HG03066 (cell line): ENCODE results near the gene ZNF8.
"Not testable (repeated sequence)": the region's sequence is repeated elsewhere in the genome, so short reads cannot be mapped to it uniquely, and the experiment has no call there.

Source experiments
- ATAC-seq: cut with Tn5 transposase; IDR thresholded peaks from one replicate; pipeline ENCODE4 v1.9.1; 2021; ENCODE audit warnings: low read depth; ENCODE audit not compliant: unreplicated experiment

ZNF8 gene

DNA sequence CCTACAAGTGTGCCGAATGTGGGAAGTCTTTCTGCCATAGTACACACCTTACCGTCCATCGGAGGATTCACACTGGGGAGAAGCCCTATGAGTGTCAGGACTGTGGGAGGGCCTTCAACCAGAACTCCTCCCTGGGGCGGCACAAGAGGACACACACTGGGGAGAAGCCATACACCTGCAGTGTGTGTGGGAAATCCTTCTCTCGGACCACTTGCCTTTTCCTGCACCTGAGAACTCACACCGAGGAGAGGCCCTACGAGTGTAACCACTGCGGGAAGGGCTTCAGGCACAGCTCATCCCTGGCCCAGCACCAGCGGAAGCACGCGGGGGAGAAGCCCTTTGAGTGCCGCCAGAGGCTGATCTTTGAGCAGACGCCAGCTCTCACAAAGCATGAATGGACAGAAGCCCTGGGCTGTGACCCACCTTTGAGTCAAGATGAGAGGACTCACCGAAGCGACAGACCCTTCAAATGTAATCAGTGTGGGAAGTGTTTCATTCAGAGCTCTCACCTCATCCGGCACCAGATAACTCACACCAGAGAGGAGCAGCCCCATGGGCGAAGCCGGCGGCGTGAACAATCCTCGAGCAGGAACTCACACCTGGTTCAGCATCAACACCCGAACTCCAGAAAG lies 16.1 kb downstream of the ZNF8 start:
- ATAC-seq, result no peak

DNA sequence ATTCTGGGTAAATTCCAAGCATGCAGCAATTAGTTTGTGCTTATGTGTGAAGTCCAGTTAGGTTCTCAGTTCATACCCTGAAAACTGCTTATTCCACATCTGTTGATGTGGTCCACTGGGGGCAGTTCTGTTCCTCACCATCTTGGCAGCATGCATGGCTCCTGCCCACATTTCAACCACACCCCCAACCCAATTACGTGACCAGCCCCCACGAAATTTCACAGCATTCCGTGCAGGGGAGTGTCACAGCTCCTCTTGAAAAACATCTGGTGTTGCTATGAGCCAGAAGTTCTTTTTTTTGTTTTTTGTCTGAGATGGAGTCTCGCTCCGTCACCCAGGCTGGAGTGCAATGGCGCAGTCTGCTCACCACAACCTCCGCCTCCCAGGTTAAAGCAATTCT lies 17.3 kb downstream of the ZNF8 start:
- ATAC-seq, result no peak

DNA sequence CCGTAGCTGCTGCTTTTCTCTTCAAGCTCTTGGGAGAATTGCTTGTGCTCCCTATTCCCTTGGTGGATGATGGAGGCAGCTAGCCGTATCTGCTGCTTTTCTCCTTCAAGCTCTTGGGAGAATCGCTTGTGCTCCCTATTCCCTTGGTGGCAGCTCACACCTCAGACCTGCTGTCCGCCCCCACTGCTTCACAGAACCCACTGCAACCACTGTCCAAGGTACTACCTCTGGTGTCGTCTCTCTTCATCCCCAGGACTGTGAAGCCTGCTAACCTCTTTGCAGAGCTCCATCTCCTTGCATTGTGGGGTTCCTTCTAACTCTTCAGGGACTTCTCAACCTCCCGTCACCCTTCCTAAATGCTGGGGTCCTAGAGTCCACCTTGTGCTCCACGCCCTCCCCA lies 21.9 kb downstream of the ZNF8 start:
- ATAC-seq, result no peak

DNA sequence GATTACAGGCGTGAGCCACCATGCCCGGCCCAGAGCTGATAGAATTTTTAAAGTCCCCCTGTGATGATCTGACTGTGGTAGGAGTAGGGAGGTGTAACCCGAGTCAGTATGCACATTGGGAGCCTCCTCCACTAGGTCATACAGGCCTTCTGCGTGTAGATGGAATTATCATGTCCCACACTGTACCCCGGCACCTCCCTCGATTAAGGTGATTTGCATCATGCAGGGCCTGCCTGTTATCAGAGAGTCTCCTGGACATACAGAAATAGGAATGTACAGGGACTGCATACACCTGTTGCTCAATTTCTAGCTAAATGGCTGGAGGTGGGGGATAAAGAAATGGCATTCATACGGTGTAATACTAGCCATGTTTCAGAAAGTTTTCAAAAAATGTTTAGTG lies 25.5 kb downstream of the ZNF8 start:
- no peak for ATAC-seq

DNA sequence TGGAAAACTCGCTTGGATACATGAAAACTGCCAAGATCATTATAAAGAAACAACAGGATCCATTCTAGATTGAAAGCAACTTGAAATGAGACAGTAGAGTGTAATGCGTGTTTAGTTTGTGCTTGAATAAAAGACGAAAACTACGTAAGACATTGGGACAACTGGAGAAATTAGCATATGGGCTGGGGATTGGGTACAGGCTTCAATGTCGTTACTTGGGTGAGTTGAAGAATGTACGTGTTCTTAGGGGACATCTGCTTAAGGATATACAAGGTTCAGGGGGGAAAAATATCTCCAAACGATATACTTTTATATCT lies 26.0 kb downstream of the ZNF8 start:
- ATAC-seq, result no peak

DNA sequence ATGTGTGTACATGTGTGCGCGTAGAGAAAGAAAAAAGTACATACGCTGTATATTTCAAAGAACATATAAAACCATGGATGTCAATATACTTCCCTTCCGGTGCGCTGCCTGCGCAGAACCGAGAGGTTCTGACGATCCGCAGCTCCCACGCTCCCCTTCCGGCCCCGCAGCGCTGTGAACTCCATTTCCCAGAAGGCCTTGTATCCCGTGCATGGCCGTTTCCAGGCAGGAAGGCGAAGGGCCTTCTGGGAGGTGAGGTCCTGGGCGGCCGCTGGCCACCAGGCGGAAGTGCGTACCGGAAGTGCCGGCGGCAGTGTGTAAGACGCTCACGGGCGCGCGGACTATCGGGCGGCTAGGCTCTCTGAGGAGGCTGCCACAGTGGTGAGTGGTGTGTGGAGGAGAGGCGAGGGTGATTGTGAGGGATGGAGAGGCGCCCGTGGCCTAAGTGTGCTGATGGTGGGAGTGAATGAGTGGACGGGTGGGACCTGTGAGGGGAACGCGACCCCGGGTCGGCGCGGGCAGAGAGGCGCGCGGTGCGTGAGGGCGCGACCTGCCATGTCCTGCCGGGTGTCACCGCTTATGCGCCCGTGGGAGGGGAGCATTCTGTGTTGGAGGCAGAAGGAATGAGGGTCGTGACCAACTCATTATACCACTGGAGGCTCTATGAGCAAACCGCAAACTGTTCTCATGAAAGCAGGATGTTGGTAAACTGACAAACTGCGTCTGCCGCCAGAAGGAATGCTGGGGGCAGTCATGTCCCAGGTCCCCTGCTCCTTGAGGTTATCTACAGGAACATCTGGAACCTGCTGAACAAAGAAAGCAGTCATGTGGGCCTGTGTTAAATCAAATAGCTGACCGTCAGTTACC lies 26.5 kb downstream of the ZNF8 start, which contains the start of gene ERVK3-1:
TSS of gene ERVK3-1 (plus strand) at position 313 of the 867 bp plus-strand sequence. CDS start 6,792 bp downstream, outside the sequence.
- ATAC-seq, result peak; percentile 95

DNA sequence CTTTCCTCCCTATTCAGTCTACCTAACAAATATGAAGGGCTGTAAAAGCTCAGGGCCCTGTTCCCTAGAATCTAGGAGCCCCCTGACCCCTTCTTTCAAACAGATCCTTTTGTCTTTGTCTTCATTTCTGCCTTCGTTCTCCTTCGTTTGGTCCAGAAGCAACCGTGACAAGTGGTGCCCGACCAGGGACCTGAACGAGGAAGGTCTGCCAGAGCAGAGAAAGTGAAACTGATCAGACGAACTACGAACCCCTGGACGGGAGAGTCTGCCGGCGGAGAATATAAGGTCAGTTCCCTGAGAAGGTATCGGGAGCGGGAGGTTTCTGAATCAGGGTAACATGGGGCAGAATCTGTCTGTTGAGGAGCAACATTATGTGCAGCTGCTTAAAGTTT lies 27.2 kb downstream of the ZNF8 start:
- ATAC-seq, result no peak

DNA sequence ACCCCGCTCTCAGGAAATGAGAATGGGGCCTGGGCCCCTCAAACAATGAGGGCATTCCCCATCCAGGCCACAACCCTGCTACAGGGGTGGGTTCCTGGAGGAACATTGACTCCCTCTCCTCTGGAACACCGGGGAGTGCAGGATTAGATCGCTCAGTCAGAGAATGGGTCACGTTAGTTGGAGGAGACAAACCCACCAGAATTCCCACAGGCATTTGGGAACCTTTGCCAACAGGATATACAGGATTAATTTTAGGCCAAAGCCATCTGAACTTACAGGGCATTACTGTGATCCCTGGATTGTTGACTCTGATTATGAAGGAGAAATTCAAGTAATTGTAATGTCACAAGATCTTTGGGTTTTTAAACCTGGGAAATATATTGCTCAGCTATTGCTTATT lies 29.0 kb downstream of the ZNF8 start:
- ATAC-seq, result no peak

DNA sequence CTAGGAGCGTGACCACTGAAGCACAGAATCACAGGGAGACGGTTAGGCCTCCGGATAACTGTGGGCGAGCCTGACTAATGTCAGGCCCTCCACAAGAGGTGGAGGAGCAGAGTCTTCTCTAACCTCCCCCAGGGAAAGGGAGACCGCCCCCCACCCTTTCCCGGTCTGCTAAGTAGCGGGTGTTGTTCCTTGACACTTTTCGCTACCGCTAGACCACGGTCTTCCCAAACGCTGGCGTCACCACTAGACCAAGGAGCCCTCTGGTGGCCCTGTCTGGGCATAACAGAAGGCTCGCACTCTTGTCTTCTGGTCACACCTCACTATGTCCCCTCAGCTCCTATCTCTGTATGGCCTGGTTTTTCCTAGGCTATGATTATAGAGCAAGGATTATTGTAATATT lies 31.9 kb downstream of the ZNF8 start:
- ATAC-seq, result not testable (repeated sequence)

DNA sequence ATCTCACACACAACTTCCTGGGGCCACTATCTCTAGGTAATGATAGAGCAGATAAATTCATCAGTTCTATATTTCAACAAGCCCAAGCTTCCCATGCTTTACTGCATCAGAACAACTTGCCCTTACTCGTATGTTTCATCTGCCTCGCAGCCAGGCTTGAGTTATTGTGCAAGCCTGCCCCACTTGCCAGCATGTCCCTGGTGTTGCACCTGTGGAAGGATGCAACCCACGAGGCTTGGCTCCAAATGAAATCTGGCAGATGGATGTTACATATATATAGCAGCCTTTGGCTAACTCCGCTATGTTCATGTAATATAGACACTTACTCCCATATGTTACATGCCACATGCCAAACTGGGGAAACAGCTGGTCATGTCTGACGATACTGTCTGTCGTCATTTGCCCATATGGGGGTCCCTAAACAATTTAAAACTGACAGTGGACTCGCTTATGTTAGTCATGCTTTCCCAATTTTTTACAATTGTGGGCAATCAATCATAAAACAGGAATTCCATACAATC lies 32.6 kb downstream of the ZNF8 start:
- ATAC-seq, result no peak

DNA sequence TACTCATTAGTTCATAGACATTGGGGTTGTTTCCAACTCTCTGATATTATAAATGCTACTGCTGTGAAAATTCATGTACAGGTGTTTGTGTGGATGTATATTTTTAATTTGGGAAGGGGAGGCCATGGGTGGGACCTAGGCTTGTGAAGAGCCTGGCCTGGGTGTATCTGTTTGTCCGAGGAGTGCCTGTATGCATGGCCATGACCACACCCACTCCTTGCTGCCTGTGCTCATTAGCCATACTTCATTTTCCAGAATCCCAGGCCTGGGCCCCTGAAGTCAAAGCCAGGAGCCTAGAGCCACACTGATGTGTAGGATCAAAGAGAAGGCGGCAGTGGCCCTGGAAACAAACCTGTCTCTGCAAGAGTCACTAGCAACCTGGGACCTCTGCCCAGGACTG lies 36.8 kb downstream of the ZNF8 start:
- ATAC-seq, result no peak

DNA sequence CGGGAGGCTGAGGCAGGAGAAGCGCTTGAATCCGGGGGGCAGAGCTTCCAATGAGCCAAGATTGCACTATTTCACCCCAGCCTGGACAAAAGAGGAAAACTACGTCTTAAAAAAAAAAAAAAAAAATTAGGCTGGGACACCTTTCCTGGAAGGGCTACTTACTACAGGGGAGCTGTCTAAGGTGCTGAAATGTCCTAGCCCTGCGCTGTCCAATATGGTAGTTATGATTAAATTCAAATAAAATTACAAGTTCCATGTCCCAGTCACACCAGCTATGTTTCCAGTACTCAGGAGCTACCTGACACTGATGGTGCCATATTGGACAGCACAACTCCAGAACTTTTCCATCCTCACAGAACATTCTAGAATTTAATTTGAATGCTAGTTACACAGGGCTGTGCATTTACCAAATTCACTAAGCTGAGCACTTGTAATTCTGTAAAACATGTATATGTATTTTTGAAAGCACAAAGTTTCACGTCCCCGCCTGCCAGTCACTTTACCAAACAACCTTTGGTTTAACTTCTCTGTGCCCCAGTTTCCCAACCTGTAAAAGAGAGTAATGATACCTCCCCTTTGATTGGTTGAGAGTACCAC lies 38.8 kb downstream of the ZNF8 start:
- ATAC-seq, result no peak

DNA sequence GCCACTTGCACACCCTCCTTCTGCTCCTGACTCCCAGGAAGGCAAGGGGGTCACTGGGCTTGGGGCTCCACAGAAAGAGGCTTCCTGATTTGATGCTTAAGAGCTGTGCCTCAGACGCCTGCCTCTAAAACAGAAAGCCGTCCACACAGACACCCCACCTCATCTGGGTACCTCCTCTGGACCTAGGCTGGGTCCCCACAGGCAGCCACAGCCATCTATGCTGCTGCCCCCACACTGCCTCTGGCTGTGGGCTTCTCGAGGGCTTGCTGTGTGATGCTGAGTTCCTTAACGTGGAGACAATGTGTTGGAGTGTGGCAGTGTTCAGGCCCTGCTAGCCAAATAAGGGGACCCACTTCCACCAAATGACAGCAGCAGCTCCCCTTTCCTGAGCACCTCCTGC lies 39.5 kb downstream of the ZNF8 start:
- no peak for ATAC-seq

DNA sequence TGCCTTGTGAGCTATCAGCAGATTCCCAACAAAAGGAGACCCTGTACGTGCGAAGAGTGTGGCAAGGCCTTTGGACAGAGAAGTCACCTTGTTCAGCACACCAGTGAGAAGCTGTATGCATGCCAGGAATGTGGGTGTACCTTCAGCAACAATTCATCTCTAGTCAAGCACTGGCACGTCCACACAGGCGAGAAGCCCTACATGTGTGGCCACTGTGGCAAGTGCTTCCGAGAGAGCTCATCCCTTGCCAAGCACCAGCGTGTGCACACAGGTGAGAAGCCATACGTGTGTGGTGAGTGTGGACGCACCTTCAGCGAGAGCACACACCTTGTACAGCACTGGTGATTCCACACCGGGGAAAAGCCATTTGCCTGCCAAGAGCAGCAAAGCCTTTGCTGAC lies 40.5 kb downstream of the ZNF8 start:
- ATAC-seq, result no peak

DNA sequence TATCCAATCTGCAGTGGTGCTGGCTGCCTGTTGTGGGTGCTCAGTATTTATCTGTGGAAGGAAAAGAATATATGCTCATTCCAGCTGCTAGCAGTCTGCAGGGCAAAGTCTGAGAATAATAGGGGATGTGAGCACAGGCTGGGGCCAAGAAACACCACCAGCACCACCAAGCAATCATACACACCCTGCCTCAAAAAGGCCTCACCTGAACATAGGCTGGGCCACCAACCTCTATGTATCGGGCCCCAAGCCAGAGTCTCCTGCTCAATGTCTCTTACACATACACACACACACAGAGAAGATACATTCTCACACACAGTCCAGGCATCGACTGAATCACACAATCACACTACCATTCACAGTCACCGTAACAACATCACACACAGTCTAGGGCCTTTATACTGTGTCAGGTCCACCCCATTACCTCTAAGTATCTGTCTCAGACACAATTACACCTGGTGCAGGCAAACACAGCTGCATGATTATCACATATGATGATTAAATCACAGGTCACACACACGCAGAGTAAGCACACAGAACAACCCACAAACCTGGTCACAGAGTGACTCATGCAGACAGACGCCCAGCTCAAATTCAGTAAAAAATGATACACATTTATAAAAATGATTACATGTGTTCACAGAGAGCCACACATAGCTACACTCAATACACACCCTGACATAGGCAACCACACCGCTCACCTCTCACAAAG lies 46.7 kb downstream of the ZNF8 start:
- no peak for ATAC-seq

DNA sequence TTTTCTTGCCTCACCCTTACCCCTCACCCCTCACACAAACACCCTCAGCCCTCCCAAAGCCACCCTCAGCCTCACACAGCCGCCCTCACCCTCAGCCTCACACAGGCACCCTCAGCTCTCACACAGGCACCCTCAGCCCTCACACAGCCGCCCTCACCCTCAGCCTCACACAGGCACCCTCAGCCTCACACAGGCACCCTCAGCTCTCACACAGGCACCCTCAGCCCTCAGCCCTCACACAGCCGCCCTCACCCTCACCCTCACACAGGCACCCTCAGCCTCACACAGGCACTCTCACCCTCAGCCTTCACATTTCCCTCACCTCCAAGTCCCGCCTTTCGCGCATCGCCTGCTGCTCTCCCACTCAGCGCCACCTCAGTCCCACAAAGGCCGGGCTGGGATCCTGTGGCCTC lies 47.8 kb downstream of the ZNF8 start:
- ATAC-seq, result peak; percentile 15

DNA sequence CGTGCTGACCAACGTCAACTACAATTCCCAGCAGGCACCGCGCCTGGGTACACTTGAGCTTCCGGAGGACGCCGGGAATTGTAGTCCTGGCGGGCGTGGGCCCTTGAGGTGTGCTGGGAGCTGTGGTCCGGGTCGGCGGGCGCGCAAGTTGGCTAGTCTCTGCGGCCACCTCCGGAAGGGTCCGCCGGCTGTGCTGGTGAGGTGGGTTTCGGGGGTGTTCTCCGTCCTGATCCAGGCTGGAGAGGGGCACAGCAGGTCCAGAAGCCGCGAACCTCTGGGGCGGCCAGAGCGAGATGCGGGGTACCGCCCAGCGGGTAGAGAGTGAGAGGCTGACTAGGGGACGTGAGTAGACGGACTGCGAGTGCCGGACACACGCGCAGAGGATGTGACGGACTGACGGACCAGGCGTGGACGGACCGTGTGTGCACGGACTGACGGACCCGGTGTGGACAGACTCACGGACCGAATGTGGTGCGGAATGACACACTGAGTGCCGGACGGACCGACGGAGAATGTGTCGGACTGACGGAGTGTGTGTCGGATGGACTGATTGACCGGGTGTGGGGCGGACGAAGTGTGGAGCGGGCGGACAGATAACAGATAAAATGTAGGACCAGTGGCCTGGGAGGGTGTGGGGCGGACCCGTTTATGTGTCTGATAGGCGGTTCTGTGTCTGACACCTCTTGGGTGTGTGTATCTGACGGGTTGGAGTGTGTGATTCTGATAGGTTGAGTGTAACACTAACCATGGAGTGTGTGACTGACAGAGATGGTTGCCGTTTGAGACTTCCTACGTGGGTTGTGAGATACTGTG lies 48.4 kb downstream of the ZNF8 start, which contains the start of gene ZSCAN22:
TSS of gene ZSCAN22 (plus strand) at position 81 of the 813 bp plus-strand sequence. CDS start 7,809 bp downstream, outside the sequence.
- peak; percentile 84 for ATAC-seq

DNA sequence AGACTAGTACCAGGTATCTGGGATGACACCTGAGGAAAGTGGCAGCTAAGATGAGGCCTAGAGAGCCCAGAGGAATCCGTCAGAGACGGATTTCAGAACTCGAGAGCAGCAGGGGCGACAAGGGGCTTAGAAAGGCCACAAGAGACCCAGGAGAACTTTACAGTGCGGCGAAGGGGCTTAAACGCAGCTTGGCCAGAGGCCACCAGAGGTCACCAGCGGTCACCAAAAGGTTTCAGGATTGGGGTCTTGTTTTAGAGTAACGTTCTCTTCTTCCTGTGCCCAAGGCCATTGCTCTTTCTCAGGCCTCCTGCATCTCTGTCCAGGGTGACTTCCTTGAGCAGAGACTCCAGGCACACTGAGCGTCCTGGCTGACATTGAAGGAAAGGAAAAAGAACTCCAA lies 50.2 kb downstream of the ZNF8 start:
- ATAC-seq, result no peak

DNA sequence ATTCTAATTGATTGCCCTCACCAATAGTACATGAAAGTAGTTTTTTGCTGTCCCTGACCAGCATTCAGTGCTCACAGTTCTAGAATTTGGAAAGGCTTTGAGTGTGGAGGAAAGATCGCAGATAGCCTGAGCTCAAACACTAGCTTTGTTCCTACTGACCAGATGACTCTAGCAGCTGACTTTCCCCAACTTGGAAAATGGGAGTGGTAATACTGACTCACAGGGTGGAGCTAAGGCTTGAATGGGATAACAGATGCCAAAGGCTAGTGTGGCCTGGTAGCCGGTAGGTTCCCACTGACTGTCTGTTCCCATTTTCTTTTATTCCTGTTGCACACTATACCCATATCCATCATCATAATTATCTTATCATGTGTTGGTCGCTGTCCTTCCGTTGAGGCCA lies 51.7 kb downstream of the ZNF8 start:
- ATAC-seq, result no peak

DNA sequence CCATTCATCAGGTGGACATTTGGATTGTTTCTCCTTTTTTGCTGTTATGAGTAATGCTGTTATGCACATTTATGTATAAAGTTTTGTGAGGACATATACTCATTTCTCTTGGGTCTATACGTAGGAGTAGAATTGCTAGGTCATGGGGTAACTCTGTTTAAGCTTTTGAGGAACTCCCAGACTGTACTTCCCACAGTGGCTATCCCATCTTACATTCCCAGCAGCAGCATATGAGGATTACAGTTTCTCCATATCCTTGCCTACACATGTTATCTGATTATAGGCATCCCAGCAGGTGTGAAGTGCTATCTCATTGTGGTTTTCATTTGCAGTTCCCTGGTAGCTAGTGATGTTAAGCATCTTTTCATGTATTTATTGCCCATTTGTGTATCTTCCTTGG lies 53.9 kb downstream of the ZNF8 start:
- no peak for ATAC-seq
